HCT116 (cell line): ENCODE results near the gene MZT2B. TPM values are rescaled to one million over a fixed set of nuclear protein-coding genes. Genes with fewer than 3 reads are reported as not detected.
"Not testable (repeated sequence)": the region's sequence is repeated elsewhere in the genome, so short reads cannot be mapped to it uniquely, and the experiment has no call there.

Source experiments
- ATAC-seq: fragments of 200-7000 bp; cut with Tn5 transposase; 2 replicates; pipeline ENCODE4 v1.9.1; 2020; ENCODE audit warnings: mild to moderate bottlenecking, moderate library complexity
- BruUV-seq: library from RNA; stranded (reverse); fragments of 400-500 nt; replicated peaks from 2 replicates; lab custom pipeline; 2021; lab: Mats Ljungman, UMichigan
- CTCF ChIA-PET: fragments of 300-600 bp; sonication (Branson Sonifier 250); formaldehyde crosslinking; loops from one replicate; lab custom pipeline; 2021; ENCODE audit warnings: antibody characterized with exemption; lab: Charles Lee
- POLR2A ChIA-PET: fragments of 300-600, 350-600 bp; sonication (Branson Sonifier 250); formaldehyde crosslinking; loops from one replicate; lab custom pipeline; 2021; ENCODE audit warnings: antibody characterized with exemption; lab: Charles Lee
- RAD21 ChIA-PET, 2 experiments: fragments of 300-600 bp; sonication (Branson Sonifier 250); formaldehyde crosslinking; loops; one replicate each; lab custom pipeline; 2023; ENCODE audit warnings: low total read pairs in 2 of 2; ENCODE audit not compliant: uncharacterized antibody in 2 of 2, unreplicated experiment in 2 of 2, low non-redundant PET in 1 of 2; lab: Charles Lee
- DNase-seq: peaks from one replicate; pipeline ENCODE4 v3.0.0-alpha.2; 2010; ENCODE audit warnings: low read depth, low spot score
- H2AFZ ChIP-seq: fragments of 200-600 bp; shearing (Covaris generic), sonication (generic); 2 replicates; pipeline ENCODE4 v1.6.1; 2017; ENCODE audit warnings: low read depth, mixed run types, mixed read lengths, antibody characterized with exemption, low read length; ENCODE audit not compliant: poor library complexity, severe bottlenecking
- H3K27ac ChIP-seq: 2 replicates; pipeline ENCODE4 v1.5.1; 2012; ENCODE audit warnings: low read depth, low read length
- H3K27me3 ChIP-seq: fragments of 200-600 bp; sonication (generic); 2 replicates; pipeline ENCODE4 v1.6.1; 2016; ENCODE audit warnings: mixed run types, low read length, mixed read lengths; ENCODE audit not compliant: insufficient read depth
- H3K36me3 ChIP-seq, 2 experiments: fragments of 200-500 bp in 1 of 2; fragments of 200-600 bp in 1 of 2; sonication (Bioruptor generic) in 1 of 2; sonication (generic) in 1 of 2; 2 replicates each; pipeline versions ENCODE4 v1.5.1 to v1.6.1; 2014 to 2016; ENCODE audit warnings: low read length in 2 of 2, inconsistent platforms in 1 of 2, mixed read lengths in 1 of 2, mixed run types in 1 of 2; ENCODE audit not compliant: insufficient read depth in 2 of 2, control insufficient read depth in 1 of 2
- H3K4me1 ChIP-seq, 2 experiments: fragments of 200-600 bp in 1 of 2; sonication (generic) in 1 of 2; 2 replicates each; pipeline versions ENCODE4 v1.5.1 to v1.6.1; 2012 to 2017; ENCODE audit warnings: low read length in 2 of 2, inconsistent platforms in 1 of 2, mild to moderate bottlenecking in 1 of 2, mixed read lengths in 1 of 2, mixed run types in 1 of 2, moderate library complexity in 1 of 2; ENCODE audit not compliant: insufficient read depth in 2 of 2, control insufficient read depth in 1 of 2
- H3K4me2 ChIP-seq: fragments of 200-600 bp; sonication (generic); 2 replicates; pipeline ENCODE4 v1.6.1; 2017; ENCODE audit warnings: mixed run types, low read length, mixed read lengths
- H3K4me3 ChIP-seq, 2 experiments: fragments of 200-600 bp in 1 of 2; sonication (generic) in 1 of 2; replicated peaks in 1 of 2; 2 replicates each; pipeline ENCODE4 v1.5.1; 2011 to 2016; ENCODE audit warnings: low read length in 2 of 2, control low read depth in 1 of 2, low read depth in 1 of 2, mild to moderate bottlenecking in 1 of 2, mixed read lengths in 1 of 2, mixed run types in 1 of 2
- H3K79me2 ChIP-seq: fragments of 200-600 bp; sonication (generic); 2 replicates; pipeline ENCODE4 v1.6.1; 2017; ENCODE audit warnings: mild to moderate bottlenecking, mixed run types, low read length, moderate library complexity, mixed read lengths; ENCODE audit not compliant: insufficient read depth
- H3K9ac ChIP-seq: fragments of 200-600 bp; sonication (generic); 2 replicates; pipeline ENCODE4 v1.6.1; 2016; ENCODE audit warnings: low read length, mixed read lengths
- H3K9me2 ChIP-seq: fragments of 200-600 bp; sonication (generic), shearing (Covaris generic); 2 replicates; pipeline ENCODE4 v1.6.1; 2017; ENCODE audit warnings: mixed run types, mild to moderate bottlenecking, moderate library complexity; ENCODE audit not compliant: insufficient read depth
- H3K9me3 ChIP-seq, 2 experiments: fragments of 200-500 bp in 1 of 2; fragments of 200-600 bp in 1 of 2; sonication (Bioruptor generic) in 1 of 2; sonication (generic) in 1 of 2; 2 replicates each; pipeline ENCODE4 v1.6.1; 2014 to 2017; ENCODE audit warnings: low read length in 2 of 2, mixed read lengths in 2 of 2, inconsistent platforms in 1 of 2, low read depth in 1 of 2, mild to moderate bottlenecking in 1 of 2, mixed run types in 1 of 2, moderate library complexity in 1 of 2; ENCODE audit not compliant: control insufficient read depth in 1 of 2, insufficient read depth in 1 of 2
- H4K20me1 ChIP-seq: fragments of 200-600 bp; sonication (generic), shearing (Covaris generic); 2 replicates; pipeline ENCODE4 v1.6.1; 2017; ENCODE audit warnings: mixed run types, mild to moderate bottlenecking, moderate library complexity; ENCODE audit not compliant: insufficient read depth
- EGR1 ChIP-seq: IDR thresholded peaks from 2 replicates; pipeline ENCODE4 v1.6.1; 2012; ENCODE audit warnings: low read depth
- POLR2AphosphoS5 ChIP-seq: IDR thresholded peaks from 2 replicates; pipeline ENCODE4 v1.6.1; 2011; ENCODE audit warnings: mild to moderate bottlenecking, low read depth, low read length, moderate library complexity
- intact Hi-C: fragments of 100-400 bp; cut with micrococcal nuclease; formaldehyde crosslinking; loops from 2 replicates; pipeline ENCODE4 v1.10.0; 2022
- total RNA-seq: library from RNA; stranded (reverse); gene quantifications from one replicate; pipeline ENCODE4 v1.2.1, GENCODE V29; 2021; ENCODE audit not compliant: unreplicated experiment

MZT2B gene
- total RNA-seq, 1 experiment from 2014 or later, result 334 TPM

- RAD21 ChIA-PET, intact Hi-C loops, H3K4me1 ChIP-seq, H3K27me3 ChIP-seq, H3K79me2 ChIP-seq, BruUV-seq, H3K36me3 ChIP-seq, DNase-seq, H3K9me2 ChIP-seq: not testable (repeated sequence)
- H3K4me3 ChIP-seq, result peak within 1 kb of the TSS; percentile 26 to 38; a peak in 3 of 4 replicates
- peak within 1 kb of the TSS; percentile 65 for H3K4me2 ChIP-seq
- peak; percentile 97 for ATAC-seq
- 0 out of 2 replicates have a peak, but pooled peaks have one; percentile 29 for TF ChIP-seq POLR2AphosphoS5
- TF ChIP-seq EGR1, result peak; percentile 64
- TF ChIP-seq, all 23 proteins: peak for 2; not testable (repeated sequence) for 21
- H3K27ac ChIP-seq, CTCF ChIA-PET, H2AFZ ChIP-seq, POLR2A ChIA-PET, H4K20me1 ChIP-seq, H3K9me3 ChIP-seq: not testable (repeated sequence)
- H3K9ac ChIP-seq, result peak within 1 kb of the TSS; percentile 40; the same call in 1 of the 2 replicates
These were observed 37.1 kb upstream of the MZT2B start, which contains the start of gene CCDC74B for GRCh38 chr2:130145006-130145414. Gene CCDC74B, minus strand, starts transcription at chr2:130145112. Its CDS starts 116 bp downstream, at chr2:130144996.

DNA sequence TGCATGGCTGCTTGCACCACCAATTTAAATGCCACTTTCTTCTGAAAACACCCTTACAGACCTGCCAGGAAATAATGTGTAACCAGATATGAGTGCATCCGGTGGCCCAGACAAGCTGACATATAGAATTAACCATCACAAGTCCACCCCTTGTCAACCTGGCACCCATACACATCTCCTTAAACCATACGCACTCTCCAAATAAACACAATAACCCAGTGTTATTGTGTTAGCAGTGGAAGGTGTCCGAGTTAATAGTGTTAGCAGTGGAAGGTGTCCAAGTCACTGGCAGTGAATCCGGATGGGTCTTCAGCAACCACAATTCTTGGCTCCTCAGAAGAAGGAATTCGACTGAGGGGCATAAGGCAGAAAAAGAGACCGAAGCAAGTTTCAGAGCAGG, 33.5 kb upstream of the MZT2B start:
- H3K27ac ChIP-seq, intact Hi-C loops, H3K9me2 ChIP-seq, POLR2A ChIA-PET, H3K9ac ChIP-seq, ATAC-seq, H3K27me3 ChIP-seq, H3K4me1 ChIP-seq, H3K36me3 ChIP-seq, H2AFZ ChIP-seq, DNase-seq, H4K20me1 ChIP-seq, H3K9me3 ChIP-seq, CTCF ChIA-PET, BruUV-seq, H3K4me3 ChIP-seq, H3K79me2 ChIP-seq, RAD21 ChIA-PET, H3K4me2 ChIP-seq: not testable (repeated sequence)
